ENCODE results near the gene POLR3H.

POLR3H gene

GRCh38 chr22:41516462-41516861, 27.8 kb downstream of the POLR3H start:
- DNase-seq (ENCODE audit: low read depth), result no peak

- no peak for DNase-seq (ENCODE audit: low read depth)
These were observed 30.9 kb downstream of the POLR3H start for GRCh38 chr22:41513391-41513790.

GRCh38 chr22:41512421-41513194, 31.7 kb downstream of the POLR3H start:
- no peak for DNase-seq (ENCODE audit: low read depth)

GRCh38 chr22:41511521-41511968, 32.7 kb downstream of the POLR3H start:
- no peak for DNase-seq (ENCODE audit: low read depth)

DNA sequence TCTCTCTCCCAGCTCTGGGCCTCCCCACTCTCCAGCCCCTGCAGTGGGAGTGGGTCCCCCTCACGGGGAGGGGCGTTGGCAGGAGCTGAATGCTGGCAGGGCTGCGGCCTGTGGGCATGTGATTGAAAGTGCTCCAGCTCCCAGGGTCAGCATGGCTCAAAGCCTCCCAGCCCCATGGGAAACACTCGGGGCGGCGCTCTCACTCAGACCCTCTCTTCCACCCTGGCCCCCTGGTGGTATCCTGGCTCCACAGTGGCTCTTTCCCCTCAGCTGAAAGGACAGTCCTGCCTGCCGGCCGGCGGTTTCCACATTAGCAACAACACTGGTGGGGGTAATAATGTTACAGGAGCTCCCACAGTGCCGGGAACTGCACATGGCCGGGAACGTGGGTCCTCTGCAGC, 35.5 kb downstream of the POLR3H start:
- no peak for DNase-seq (ENCODE audit: low read depth)

DNA sequence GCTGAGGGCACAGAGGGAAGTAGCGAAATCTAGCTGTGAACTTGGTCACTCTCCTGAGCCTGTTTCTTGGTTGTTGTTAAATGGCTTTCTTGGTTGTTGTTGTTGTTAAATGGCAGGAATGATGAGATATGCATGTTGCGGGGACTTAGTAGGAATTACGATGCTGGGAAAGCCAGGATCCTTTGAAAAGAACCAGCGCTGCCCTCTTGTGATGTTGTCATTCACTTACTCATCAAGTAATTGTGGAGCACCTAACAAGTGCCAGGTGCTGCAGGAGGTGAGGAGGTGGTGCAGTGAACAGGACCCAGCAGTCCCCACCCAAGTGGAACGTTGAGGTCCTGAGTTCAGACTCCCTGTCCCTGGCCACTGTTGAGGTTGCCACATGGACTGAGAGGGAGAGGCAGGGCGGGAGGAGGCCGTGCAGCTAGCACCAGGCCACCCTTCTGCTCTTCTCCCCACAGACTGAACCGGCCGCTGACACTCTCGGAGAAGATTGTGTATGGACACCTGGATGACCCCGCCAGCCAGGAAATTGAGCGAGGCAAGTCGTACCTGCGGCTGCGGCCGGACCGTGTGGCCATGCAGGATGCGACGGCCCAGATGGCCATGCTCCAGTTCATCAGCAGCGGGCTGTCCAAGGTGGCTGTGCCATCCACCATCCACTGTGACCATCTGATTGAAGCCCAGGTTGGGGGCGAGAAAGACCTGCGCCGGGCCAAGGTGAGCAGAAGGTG, 36.8 kb downstream of the POLR3H start:
- no peak for DNase-seq (ENCODE audit: low read depth)

DNA sequence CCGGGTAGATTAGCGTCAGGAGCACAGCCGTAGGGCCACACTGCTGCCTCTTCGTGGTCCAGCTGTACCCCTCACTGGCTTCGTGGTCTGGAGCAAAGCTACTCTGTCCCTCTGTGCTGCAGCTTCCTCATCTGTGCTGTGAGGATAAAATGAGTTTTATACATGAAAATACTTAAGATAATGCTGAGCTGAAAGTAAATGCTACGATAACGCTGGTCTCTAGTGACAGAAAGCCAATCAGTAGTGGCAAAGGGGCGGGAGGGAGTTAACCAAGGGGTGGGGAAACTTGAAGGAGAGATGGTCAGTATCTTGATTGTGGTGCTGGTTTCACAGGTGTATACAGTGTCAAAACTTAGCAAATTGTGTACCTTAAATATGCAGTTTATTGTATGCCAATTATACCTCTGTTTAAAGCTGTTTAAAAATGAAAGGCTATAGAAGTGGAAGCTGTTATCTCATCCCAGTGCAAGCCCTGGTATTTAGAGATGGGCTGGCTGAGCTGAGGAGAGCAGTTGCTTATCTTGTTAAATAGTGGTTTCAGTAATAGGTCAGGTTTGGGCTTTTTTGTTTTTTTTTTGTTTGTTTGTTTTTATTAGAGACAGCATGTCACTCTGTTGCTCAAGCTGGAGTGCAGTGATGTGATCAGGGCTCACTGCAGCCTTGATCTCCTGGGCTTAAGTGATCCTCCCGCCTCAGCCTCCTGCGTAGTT, 38.6 kb downstream of the POLR3H start:
- no peak for DNase-seq (ENCODE audit: low read depth)

DNA sequence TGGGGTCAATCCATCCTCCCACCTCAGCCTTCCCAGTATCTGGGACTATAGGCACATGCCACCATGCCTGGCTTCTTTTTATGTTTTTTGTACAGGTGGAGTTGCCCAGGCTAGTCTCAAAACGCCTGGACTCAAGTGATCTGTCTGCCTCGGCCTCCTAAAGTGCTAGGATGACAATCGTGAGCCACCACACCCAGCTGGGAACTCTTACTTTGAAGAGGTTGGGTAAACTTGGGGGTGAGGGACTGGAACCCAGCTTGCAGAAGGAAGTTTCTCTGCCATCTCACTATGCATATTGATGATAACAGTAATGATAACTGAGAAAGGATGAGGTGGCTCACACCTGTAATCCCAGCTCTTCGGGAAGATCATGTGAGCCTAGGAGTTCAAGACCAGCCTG, 39.5 kb downstream of the POLR3H start:
- DNase-seq (ENCODE audit: low read depth), result no peak

DNA sequence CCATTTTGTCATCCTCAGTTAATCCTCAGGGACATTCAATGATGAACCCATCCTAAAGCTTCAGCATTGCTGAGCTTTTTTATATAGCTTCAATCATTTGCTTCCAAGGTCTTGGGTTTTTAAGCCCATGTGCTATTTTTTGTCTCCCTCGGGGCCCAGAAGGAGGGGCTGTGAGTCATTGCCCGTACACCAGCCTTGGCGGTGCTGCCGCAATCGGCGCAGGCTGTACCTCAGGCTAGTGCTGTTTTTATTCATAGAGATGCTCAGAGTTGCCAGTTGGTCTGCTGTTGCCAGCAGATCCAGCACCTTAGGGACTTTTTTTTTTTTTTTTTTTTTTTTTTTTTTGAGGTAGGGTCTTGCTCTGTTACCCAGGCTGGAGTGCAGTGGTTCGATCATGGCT, 39.9 kb downstream of the POLR3H start:
- no peak for DNase-seq (ENCODE audit: low read depth)

- no peak for DNase-seq (ENCODE audit: low read depth)
These were observed 43.1 kb downstream of the POLR3H start for GRCh38 chr22:41501209-41501608.

DNA sequence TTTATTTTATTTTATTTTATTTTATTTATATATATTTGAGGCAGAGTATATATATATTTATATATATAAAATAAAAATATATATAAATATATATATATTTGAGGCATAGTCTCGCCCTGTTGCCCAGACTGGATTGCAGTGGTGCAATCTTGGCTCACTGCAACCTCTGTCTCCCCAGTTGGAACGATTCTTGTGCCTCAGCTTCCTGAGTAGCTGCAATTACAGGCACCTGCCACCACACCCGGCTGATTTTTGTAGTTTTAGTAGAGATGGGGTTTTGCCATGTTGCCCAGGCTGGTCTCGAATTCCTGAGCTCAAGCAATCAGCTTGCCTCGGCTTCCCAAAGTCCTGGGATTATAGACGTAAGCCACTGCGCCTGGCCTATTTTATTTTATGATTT, 44.0 kb downstream of the POLR3H start:
- no peak for DNase-seq (ENCODE audit: low read depth)

DNA sequence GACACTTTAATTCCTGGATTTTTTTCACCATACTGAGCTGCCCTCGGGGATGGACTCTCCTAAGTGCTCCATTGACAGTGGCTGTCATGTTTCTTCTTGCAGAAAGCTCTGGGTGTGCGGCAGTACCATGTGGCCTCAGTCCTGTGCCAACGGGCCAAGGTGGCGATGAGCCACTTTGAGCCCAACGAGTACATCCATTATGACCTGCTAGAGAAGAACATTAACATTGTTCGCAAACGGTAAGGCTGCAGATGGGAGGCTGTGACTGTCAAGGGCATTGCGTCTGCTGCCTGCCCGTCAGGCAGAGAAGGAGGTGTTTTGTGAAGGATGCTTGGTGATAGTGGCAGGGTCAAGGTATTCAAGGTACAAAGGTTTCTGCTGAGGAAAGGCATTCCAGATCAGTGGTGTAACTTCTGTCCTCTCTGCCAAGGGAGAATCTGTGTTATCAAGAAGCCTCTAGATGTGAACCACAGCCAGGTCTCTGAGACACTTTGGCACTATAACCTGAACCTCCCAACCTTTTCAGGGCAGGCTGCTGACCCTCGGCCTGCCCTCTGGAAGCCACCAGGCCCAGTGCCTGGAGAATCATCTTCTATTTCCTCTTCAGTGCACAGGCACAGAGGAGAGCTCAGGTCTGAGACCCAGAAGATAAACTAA, 44.5 kb downstream of the POLR3H start:
- DNase-seq (ENCODE audit: low read depth), result no peak

DNA sequence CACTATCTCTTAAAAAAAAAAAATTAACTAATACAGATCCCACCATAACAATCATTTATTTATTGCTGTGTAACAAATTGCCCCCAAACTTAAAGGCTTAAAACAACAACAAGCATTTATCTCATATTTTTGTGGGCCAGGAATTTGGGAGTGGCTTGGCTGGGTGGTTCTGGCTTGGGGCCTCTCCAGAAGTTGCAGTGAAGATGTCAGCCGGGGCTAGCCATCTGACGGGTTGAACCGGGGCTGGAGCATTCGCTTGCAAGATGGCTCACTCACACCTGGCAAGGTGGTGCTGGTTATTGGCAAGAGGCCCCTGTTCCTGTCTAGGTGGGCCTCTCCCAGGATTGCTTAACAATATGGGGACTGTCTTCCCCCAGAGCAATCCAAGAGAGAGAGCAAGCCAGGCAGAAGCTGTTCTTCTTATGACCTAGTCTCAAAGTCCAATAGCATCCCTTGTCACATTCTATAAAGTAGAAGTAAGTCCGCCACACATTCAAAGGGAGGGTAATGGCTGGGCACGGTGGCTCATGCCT, 45.9 kb downstream of the POLR3H start:
- no peak for DNase-seq (ENCODE audit: low read depth)

DNA sequence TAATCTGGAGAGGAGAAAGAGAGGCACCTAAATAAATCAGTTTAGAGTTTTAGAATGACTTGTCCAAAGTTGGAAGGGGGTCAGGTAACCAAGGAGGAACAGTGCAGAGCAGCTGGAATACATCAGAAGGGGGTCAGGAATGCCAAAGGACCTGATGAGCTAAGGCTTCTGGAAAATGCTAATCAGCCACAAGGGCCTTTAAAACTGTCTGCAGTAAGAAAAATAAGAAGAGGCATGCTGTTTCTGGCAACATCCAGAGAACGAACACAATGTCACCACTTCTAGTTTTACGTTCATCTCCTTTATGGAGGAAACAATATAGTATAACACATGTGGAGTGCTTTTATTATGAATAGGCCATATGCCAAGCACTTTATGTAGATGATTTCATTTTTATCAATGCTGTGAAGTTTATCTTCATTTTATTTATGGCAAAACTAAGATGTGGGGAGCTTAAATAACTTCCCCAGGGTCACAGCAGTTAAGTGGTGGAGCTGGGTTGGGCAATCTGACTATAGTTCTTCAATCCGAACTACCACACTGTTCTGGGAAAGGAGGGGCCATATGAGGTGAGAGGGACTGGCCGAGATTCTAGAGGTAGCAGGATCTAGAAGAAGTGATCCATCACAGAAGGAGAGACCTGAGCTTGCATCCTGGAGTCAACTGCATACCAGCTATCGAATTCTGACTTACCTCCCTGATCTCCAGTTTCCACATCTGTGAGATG, 52.7 kb downstream of the POLR3H start:
- no peak for DNase-seq (ENCODE audit: low read depth)

- no peak for DNase-seq (ENCODE audit: low read depth)
These were observed 55.5 kb downstream of the POLR3H start for GRCh38 chr22:41488596-41489385.

DNA sequence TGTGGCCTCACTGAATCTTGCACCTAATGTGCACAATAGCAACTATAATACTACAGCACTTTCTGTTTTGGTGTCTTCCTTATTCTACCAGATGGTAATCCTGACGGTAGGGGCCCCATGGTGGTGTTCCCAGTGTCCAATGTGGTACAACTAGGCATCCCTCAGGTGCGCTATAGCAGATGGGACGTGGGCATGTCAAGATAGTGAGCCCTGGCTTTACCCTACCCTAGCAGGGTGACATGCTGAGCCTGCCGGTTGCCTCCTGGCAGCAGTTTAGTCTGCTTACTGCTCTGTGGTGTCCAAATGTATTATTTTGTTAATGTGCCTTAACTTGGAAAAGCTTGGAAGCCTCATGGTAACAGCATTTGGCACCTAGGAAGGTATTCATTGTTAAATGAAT, 56.2 kb downstream of the POLR3H start:
- DNase-seq (ENCODE audit: low read depth), result no peak

DNA sequence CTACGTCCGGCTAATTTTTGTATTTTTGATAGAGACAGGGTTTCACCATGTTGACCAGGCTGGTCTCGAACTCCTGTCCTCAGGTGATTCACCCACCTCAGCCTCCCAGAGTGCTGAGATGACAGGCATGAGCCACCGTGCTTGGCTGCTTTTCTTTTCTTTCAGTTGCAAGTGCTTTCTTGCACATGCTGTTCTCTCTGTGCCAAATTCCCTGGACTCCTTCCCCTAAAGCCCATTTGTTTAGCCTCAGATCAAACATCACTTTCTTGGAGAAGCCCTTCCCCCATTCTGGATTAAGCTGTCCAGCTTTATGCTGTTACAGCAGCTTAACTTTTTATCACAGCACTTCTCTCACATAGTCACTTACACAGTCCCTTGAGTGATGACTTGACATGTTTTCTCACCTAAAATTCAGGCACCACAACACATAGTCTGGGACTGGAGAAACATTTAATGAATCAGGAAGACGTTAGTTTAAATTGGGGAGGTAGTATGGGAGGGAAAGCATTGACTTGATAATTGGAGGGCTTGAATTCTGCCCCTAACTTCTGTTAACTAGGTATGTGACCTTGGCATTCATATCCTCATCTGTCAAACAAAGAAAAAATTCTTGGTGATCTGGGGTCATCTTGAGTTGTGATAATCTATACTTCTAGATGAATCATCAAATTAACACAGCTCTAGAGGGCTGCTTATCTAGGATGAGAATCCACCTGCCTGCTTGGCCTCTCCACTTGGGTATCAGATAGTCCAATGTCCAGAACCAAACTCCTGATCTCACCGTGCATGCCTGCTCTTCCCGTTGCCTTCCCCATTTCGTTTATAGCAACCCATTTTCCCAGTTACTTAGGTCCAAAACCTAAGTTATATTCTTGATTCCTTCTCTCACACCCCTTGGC, 57.0 kb downstream of the POLR3H start:
- DNase-seq (ENCODE audit: low read depth), result no peak

GRCh38 chr22:41485033-41485432, 59.2 kb downstream of the POLR3H start:
- no peak for DNase-seq (ENCODE audit: low read depth)

- no peak for DNase-seq (ENCODE audit: low read depth)
These were observed 61.8 kb downstream of the POLR3H start for GRCh38 chr22:41482319-41482935.
